AG08395 (cell line): Measurements from ENCODE around the gene ACSM5.
"Not testable (repeated sequence)": the region's sequence is repeated elsewhere in the genome, so short reads cannot be mapped to it uniquely, and the experiment has no call there.

Experiments
- DNase-seq: peaks from one replicate; pipeline ENCODE4 v3.0.0; 2012; ENCODE audit warnings: mixed read lengths, low spot score

ACSM5 gene

DNA sequence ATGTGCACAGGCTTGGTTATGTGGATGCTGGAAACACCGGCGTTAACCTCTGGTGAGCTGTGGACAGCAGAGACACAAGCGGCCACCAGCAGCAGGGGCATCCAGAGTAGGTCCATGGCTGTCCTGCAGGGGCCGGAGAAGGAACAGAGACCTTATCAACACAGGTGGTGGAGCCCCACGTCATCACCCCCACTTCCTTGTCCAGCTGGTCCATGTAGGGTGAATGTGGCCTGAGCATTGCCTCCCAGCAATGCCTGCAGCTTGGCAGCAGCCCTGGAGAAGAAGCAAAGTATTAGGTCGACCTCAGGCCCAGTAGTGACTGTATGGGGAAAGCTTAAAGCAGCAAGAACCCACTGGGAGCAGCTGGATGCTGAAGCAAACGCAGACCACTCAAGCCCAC lies 10.1 kb upstream of the ACSM5 start:
- DNase-seq: no peak

DNA sequence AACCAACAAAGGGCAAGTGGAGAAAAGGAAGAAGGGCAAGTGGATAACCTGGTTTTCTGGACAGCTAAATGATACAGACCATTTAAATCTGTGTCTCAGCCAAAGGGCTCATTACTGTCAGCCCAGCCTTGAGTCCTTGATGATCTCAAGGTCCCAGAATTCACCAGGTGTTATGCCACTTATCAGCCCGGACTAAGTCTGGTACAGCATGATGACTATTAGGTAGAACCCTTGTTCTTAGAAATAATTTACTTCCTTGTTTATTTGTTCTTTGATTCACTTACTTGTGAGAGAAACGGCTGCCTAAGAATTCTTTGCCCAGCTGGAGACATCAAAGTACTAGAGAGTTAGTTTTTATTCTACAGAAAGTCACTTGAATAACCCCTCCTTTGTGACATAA lies 8.3 kb upstream of the ACSM5 start:
- DNase-seq: no peak

DNA sequence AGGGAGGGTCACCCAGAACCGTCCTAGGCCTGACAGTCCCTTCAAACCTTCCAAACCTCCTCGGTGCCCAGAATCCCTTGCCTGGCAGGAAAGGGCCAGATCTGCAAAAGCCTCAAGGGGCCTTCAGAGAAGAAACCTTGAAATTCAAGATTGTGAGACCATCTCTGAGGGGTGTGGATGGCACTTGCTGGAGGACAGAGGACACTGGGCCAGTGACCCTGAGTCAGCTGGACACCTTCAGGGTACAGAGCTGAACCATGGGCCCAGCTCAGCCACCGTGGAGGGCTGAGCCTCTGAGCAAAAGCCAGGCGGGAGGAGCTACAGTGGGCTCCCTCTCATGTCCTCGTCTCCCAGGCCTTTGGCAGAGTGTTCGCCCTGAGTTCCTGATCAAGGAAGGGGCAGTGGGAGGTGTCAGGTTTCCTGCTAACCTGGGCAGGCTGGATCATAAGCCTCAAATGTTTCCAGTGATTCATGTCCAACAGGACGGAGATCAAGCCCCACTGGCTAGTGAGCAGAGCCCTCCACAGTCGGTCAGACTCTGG lies 7.8 kb upstream of the ACSM5 start:
- no peak for DNase-seq

DNA sequence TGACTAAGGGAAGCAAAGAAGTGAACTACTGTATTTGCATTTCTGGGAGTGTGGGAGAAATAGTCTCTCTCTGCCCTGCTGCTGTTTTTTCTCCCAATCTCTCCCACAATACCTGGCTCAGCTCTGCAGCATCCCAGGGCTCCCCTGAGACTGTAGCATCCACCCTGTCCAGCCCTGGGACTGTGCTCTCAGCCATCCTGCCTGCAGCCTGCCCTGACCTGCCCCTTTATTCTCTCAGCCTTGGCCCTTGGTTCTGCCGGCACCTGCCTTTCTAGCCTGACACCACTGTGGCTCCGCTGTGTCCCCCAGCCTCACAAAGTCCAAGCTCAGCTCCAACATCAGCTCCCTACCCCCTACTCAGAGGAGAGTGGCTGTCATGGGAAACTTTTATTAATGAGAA lies 6.7 kb upstream of the ACSM5 start:
- no peak for DNase-seq

- DNase-seq: no peak
These were observed 4.7 kb upstream of the ACSM5 start, which contains the start of gene PDILT for GRCh38 chr16:20404637-20405036. TSS of gene PDILT (minus strand) at chr16:20404737. CDS start at chr16:20399300, 5,437 bp downstream.

DNA sequence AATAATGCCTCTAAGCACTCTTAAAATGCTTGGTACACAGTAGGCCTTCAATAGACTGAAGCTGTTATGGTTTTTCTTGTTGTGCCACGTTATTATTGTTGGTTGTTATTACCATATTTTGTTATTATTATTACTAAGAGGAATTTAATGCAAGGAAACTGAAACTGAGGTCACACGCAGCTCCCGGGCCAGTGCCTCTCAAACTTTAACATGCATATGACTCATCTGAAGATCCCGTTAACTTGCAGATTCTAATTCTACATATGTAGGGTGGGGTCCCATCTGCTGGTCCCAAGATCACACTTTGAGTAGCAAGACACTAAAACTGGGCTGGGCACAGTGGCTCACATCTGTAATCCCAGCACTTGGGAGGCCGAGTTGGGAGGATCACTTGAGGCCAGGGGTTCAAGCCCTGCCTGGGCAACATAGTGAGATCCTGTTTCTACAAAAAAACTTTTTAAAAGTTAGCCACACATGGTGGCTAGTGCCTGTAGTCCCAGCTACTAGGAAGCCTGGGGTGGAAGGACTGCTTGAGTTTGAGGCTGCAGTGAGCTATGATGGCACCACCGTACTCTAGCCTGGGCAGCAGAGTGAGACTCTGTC lies 888 bp downstream of the ACSM5 start:
- DNase-seq: no peak

DNA sequence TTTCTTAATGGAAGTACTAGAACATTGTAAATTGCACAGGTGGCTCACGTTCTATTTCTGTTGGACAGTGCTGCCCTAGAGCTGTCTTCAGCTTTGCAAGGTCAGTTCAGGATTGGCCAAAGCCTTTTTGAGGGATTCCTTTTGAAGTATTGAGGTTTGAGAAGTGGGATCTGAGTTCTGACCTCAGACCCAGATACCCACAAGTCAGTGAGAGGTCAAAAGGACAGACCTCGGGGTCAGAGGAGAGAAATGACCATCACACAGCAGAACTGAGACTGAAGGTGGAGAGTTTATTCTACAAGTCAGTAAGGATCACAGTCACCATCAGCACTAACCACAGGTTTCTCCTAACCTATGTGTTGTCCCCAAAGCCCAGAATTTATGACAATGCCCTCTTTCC lies 1.7 kb downstream of the ACSM5 start:
- no peak for DNase-seq

- no peak for DNase-seq
These were observed 6.2 kb downstream of the ACSM5 start for GRCh38 chr16:20415541-20415940.

DNA sequence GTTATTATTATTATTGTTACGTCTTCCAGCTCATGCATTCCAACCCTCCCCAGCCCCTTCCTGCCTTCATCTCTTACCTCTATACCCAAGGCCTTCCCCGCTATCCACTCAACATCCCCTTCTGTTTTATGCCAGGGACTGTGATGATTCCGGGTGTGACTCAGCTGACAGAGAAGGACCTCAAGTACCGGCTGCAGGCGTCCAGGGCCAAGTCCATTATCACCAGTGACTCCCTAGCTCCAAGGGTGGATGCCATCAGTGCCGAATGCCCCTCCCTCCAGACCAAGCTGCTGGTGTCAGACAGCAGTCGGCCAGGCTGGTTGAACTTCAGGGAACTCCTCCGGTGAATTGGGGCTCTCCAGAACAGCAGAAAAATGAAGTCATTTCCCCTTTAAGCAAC lies 9.8 kb downstream of the ACSM5 start:
- DNase-seq: not testable (repeated sequence)

- DNase-seq: not testable (repeated sequence)
These were observed 12.4 kb downstream of the ACSM5 start for GRCh38 chr16:20421748-20422147.

- not testable (repeated sequence) for DNase-seq
These were observed 14.4 kb downstream of the ACSM5 start for GRCh38 chr16:20423772-20424128.

GRCh38 chr16:20424129-20424866 lies 15.0 kb downstream of the ACSM5 start:
- DNase-seq: no peak

DNA sequence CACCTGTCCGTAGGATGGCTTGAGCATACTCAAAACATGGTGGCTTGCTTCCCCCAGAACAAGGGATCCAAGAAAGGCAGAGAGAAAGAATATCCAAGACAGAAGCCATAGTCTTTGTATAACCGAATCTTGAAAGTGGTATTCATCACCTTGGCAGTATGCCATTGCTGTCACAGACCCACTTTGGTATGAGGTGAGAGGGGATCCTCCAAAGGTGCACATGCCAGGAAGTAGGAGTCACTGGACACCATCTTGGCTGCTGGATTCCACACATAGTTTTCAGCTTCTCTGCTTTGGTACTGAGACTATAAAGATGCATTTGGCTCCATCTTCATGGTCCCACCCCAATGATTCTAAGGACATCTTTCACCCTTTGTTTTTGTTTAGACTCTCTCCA lies 18.1 kb downstream of the ACSM5 start:
- DNase-seq: not testable (repeated sequence)

GRCh38 chr16:20429499-20429898 lies 20.2 kb downstream of the ACSM5 start:
- not testable (repeated sequence) for DNase-seq

DNA sequence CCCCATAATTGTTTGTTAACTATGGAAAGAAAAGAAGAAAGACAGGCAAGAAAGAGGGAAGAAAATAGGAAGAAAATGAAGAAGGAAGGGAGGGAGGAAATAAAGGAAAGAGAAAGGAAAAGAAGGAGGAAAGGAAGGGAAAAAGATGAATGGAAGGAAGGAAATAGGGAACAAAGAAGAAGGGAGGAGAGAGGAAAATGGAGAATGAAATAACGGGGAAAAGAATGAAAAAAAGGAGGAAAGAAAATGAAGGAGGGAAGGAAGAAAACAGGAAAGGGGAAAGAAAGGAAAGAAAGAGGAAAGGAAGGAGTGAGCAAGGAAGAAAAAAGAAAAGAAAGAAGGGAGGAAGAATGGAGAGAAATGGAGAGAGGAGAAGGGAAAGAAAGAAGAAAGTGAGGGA lies 21.1 kb downstream of the ACSM5 start:
- not testable (repeated sequence) for DNase-seq

DNA sequence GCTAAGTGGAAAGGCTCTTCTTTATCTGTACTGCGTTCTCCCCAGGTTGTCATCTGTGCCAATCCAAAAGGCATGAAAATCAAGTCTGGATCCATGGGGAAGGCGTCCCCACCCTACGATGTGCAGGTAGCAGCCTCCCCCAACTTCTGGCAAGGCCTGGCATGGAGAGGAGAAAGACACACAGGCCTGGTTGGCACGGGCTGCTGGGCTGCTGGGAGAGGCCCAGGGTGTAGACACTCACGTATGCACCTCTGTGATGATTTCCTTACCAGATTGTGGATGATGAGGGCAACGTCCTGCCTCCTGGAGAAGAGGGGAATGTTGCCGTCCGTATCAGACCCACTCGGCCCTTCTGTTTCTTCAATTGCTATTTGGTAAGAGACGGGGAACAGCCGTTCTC lies 21.6 kb downstream of the ACSM5 start:
- no peak for DNase-seq

DNA sequence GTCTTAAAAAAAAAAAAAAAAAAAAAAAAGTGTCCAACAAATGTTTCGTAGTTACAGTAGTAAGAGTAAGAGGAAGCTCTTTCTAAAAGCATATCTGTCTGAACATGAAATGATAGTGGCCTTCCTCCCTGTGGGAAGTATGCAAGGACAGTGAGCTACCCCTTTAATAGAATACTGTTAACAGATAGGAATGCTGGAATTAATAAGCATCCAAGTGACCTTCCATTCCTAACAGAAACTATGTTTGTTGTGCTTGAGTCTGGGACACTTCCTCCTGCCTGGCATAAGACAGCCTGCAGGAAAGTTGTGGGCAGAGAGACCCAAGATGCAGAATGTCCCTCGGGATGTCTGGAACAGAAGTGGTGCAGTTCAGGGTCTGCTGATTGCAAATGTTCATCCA lies 29.6 kb downstream of the ACSM5 start:
- not testable (repeated sequence) for DNase-seq

- DNase-seq: not testable (repeated sequence)
These were observed 30.5 kb downstream of the ACSM5 start for GRCh38 chr16:20439820-20440231.

GRCh38 chr16:20440731-20441130 lies 31.4 kb downstream of the ACSM5 start:
- not testable (repeated sequence) for DNase-seq

DNA sequence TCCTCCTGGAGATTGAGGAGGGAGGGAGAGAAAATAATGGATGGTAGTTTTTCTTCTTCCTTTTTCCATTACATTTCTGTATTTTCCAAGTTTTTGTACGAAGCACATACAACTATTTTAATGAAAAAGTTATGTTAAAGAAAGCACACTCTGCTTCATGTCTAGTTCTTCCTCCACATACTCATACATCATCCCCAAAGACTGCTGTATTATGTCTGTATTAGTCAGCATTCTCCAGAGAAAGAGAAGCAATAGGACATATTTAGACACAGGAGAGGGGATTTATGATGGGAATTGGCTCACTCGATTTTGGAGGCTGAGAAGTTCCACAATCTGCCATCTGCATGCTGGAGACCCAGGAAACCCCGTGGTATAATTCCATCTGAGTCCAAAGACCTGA lies 31.9 kb downstream of the ACSM5 start:
- no peak for DNase-seq

DNA sequence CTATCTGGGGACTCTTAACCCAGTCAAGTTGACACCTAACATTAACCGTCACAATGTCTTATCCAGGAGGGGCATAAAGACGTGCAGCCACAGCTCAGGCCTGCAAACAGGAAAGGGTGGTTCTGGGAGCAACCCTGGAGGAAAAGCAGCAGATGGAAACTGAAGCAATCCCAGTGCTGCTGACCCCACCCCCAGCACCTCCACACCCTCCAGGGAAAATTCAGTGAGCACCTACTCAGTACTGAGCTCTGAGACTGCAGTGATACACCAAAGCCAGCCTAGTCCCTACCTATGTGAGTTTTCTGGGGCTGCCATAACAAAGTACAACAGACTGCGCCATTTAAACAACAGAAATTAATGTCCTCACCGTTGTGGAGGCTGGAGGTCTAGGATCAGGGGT lies 32.5 kb downstream of the ACSM5 start:
- DNase-seq: not testable (repeated sequence)

- not testable (repeated sequence) for DNase-seq
These were observed 37.5 kb downstream of the ACSM5 start for GRCh38 chr16:20446652-20447393.

- DNase-seq: not testable (repeated sequence)
These were observed 42.0 kb downstream of the ACSM5 start, which contains the start of gene ACSM2A for GRCh38 chr16:20451364-20451763. TSS of gene ACSM2A (plus strand) at chr16:20451521. CDS start at chr16:20460115, 8,594 bp downstream.
